PC-3 (cell line): Measurements from ENCODE around the gene VPS37D. TPM values are rescaled to one million over a fixed set of nuclear protein-coding genes. Genes with fewer than 3 reads are reported as not detected.
"Not testable (repeated sequence)": the region's sequence is repeated elsewhere in the genome, so short reads cannot be mapped to it uniquely, and the experiment has no call there.

ENCODE experiments used
- ATAC-seq: fragments of 200-7000 bp; cut with Tn5 transposase; 2 replicates; pipeline ENCODE4 v1.9.1; 2020; ENCODE audit warnings: mild to moderate bottlenecking, moderate library complexity
- BruUV-seq: library from RNA; stranded (reverse); fragments of 400-500 nt; replicated peaks from 2 replicates; lab custom pipeline; 2021; lab: Mats Ljungman, UMichigan
- CTCF ChIA-PET: fragments of 300-600 bp; sonication (Branson Sonifier 250); formaldehyde crosslinking; loops from one replicate; lab custom pipeline; 2022; ENCODE audit warnings: antibody characterized with exemption; lab: Charles Lee
- POLR2A ChIA-PET: fragments of 300-600 bp; sonication (Branson Sonifier 250); formaldehyde crosslinking; loops from one replicate; lab custom pipeline; 2022; ENCODE audit warnings: antibody characterized with exemption; ENCODE audit not compliant: unreplicated experiment; lab: Charles Lee
- DNase-seq: peaks from one replicate; pipeline ENCODE4 v3.0.0-alpha.2; 2015
- H2AFZ ChIP-seq: fragments of 300-600 bp; sonication (generic); 2 replicates; pipeline ENCODE4 v1.6.0; 2016; ENCODE audit warnings: antibody characterized with exemption, low read length
- H3F3A ChIP-seq: fragments of 300-600 bp; sonication (generic); one replicate; pipeline ENCODE4 v1.6.0; 2017; ENCODE audit warnings: antibody characterized with exemption, low read length, control low read depth, mild to moderate bottlenecking; ENCODE audit not compliant: unreplicated experiment
- H3K27ac ChIP-seq: fragments of 300-600 bp; sonication (generic); 2 replicates; pipeline ENCODE4 v1.5.1; 2016; ENCODE audit warnings: mild to moderate bottlenecking, low read length
- H3K27me3 ChIP-seq: fragments of 300-600 bp; sonication (generic); 2 replicates; pipeline ENCODE4 v1.6.1; 2016; ENCODE audit warnings: low read length, mixed read lengths
- H3K36me3 ChIP-seq: fragments of 300-600 bp; sonication (generic); 2 replicates; pipeline ENCODE4 v1.6.1; 2016; ENCODE audit warnings: low read depth, mixed run types, low read length, mixed read lengths
- H3K4me1 ChIP-seq: fragments of 300-600 bp; sonication (generic); 2 replicates; pipeline ENCODE4 v1.5.1; 2016; ENCODE audit warnings: low read length; ENCODE audit not compliant: insufficient read depth
- H3K4me2 ChIP-seq: fragments of 300-600 bp; sonication (generic); 2 replicates; pipeline ENCODE4 v1.6.0; 2016; ENCODE audit warnings: low read length
- H3K4me3 ChIP-seq: fragments of 300-600 bp; sonication (generic); 2 replicates; pipeline ENCODE4 v1.5.1; 2016; ENCODE audit warnings: mild to moderate bottlenecking, low read length, mixed read lengths
- H3K79me2 ChIP-seq: fragments of 300-600 bp; sonication (generic); 2 replicates; pipeline ENCODE4 v1.6.1; 2017; ENCODE audit warnings: low read length, mixed read lengths
- H3K9ac ChIP-seq: fragments of 300-600 bp; sonication (generic); 2 replicates; pipeline ENCODE4 v1.6.0; 2016; ENCODE audit warnings: mild to moderate bottlenecking, low read length
- H3K9me2 ChIP-seq: fragments of 300-600 bp; sonication (generic); replicated peaks from 2 replicates; pipeline ENCODE4 v1.6.1; 2016; ENCODE audit warnings: mixed run types, low read length, mixed read lengths
- H3K9me3 ChIP-seq: fragments of 300-600 bp; sonication (generic); 2 replicates; pipeline ENCODE4 v1.6.1; 2016; ENCODE audit warnings: low read length, mixed read lengths
- H4K20me1 ChIP-seq: fragments of 300-600 bp; sonication (generic); 2 replicates; pipeline ENCODE4 v1.6.1; 2016; ENCODE audit warnings: low read length, mixed read lengths
- EZH2 ChIP-seq: fragments of 300-600 bp; sonication (generic); IDR thresholded peaks from one replicate; pipeline ENCODE4 v1.6.1; 2017; ENCODE audit warnings: antibody characterized with exemption, mild to moderate bottlenecking, low read length; ENCODE audit not compliant: unreplicated experiment
- EZH2phosphoT487 ChIP-seq: fragments of 300-600 bp; sonication (generic); IDR thresholded peaks from 2 replicates; pipeline ENCODE4 v1.6.1; 2018; ENCODE audit warnings: mild to moderate bottlenecking, antibody characterized with exemption, low read length, borderline replicate concordance
- intact Hi-C: fragments of 100-400 bp; cut with micrococcal nuclease; formaldehyde crosslinking; loops from 2 replicates; pipeline ENCODE4 v1.9.0; 2023
- total RNA-seq: library from RNA; depleted of rRNA; stranded (reverse); fragments of >200 nt; gene quantifications from 2 replicates; pipeline ENCODE4 v1.2.3, GENCODE V29; 2014
- TF ChIP-seq, protein P1 (sequence below): fragments of 300-600 bp; sonication (generic); conservative IDR thresholded peaks from 2 replicates; pipeline ENCODE4 v1.5.1; 2017; ENCODE audit warnings: antibody characterized with exemption, low read depth, mild to moderate bottlenecking, low read length

Gene VPS37D
- total RNA-seq, 1 experiment from 2014 or later = 6.3 TPM

DNA sequence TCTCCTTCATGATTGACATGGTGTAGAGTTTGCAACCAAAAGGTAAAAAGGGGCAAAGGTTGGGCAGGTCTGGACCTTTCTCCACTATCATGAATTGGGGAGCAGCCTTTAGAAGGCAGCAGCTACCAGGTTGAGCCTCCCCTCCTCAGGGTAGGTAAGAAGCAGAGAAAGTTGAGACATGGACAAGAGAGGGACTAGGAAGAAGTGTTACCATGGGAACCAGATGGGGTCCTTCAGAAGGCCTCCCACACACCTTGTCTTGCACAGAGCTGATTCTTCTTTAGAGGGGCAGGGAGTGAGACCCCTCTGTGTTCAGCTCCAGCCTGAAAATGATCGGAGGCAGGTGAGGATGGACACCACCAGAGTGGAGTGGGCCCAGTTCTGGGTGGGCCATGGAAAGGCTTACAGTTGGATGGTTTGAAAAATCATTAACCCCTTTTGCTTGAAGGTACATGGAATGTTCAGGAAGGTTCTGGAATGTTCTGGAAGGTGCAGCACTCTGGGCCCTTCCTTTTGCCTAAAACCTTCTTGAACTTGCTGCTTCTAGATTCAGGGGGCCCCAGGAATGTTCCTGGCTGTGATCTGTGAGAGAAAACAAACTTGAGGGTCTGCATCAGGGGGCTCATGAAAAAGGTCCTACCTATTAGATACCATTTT is 7.0 kb downstream of the VPS37D start:
- ChIA-PET CTCF (no interaction called here), POLR2A (no interaction called here)
- Histone ChIP-seq H3K27ac (no peak overlapping the region), H3F3A (no peaks in the 10 kb centered on the region), H3K79me2 (peaks cover 13% of the 10 kb centered on the region), H3K27me3 (no peaks in the 10 kb centered on the region), H3K9ac (no peak overlapping the region), H2AFZ (no peak overlapping the region), H3K36me3 (peaks cover 4% of the 10 kb centered on the region; the same call in 1 of the 2 replicates), H3K4me3 (no peak overlapping the region), H3K4me1 (0 out of 2 replicates have a peak, but pooled peaks cover 2% of the 10 kb centered on the region), H3K9me3 (no peaks in the 10 kb centered on the region), H3K9me2 (no peaks in the 10 kb centered on the region), H4K20me1 (no peaks in the 10 kb centered on the region), H3K4me2 (no peak overlapping the region)
- TF ChIP-seq EZH2 (no peak), EZH2phosphoT487 (no peak)
- no TSS peak for BruUV-seq
- ATAC-seq (no peak), DNase-seq (no peak)
- intact Hi-C loops = no loop called here

DNA sequence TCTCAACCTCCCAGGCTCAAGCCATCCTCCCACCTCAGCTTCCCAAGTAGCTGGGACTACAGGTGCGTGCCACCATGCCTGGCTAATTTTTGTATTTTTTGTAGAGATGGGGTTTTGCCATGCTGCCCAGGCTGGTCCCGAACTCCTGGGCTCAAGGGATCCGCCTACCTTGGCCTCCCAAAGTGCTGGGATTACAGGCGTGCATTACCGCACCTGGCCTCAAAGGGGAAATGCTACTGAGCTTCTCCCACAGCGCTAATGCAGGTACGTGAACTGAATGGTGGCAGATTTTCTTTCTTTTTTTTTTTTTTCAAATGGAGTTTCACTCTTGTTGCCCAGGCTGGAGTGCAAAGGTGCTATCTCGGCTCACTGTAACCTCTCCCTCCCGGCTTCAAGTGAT is 8.4 kb downstream of the VPS37D start:
- BruUV-seq, H2AFZ ChIP-seq, H3K27ac ChIP-seq, DNase-seq, H3K36me3 ChIP-seq, H3K9ac ChIP-seq, H3K9me3 ChIP-seq, intact Hi-C loops, H3K4me3 ChIP-seq, H3K27me3 ChIP-seq, H3K4me2 ChIP-seq, ATAC-seq, H3F3A ChIP-seq, H4K20me1 ChIP-seq, H3K9me2 ChIP-seq: not testable (repeated sequence)
- ChIA-PET CTCF (interaction anchor here (0.6 to 0.7 kb wide), 2 partner anchors 8 to 58 kb away, joined by 6 to 7 read pairs; no protein-coding TSS in a partner anchor), POLR2A (interaction anchor here (0.6 kb wide), 2 partner anchors 46 to 407 kb away, joined by 3 to 8 read pairs; no protein-coding TSS in a partner anchor)
- Histone ChIP-seq H3K4me1 (peaks cover 13% of the 10 kb centered on the region), H3K79me2 (peaks cover 28% of the 10 kb centered on the region)

DNA sequence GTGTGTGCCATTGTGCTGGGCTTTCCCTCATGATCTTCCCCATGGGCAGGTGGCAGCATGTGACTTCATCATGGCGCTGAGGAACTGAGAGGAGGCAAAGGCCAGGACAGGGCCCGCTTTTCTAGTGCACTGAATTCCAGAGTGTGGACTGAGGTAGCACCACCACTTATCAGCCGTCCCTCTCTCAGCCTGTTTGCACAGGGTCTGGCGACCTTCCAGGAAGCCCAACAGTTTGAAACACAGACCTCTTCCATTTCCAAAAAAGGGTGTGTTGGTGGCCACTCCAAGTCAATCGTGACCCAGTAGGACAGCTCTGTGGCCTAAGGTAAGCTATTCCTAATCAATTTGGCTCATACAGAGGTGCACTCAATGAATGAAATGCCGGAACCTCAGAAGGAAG is 11.2 kb downstream of the VPS37D start:
- peaks cover 55% of the 10 kb centered on the region for H3K79me2 ChIP-seq
- no peak overlapping the region for H3K27ac ChIP-seq
- H3K4me1 ChIP-seq = peaks cover 19% of the 10 kb centered on the region
- H3K4me2 ChIP-seq = no peak overlapping the region
- no peak overlapping the region for H3K4me3 ChIP-seq
- CTCF ChIA-PET = no interaction called here
- TF ChIP-seq, protein P1, sequence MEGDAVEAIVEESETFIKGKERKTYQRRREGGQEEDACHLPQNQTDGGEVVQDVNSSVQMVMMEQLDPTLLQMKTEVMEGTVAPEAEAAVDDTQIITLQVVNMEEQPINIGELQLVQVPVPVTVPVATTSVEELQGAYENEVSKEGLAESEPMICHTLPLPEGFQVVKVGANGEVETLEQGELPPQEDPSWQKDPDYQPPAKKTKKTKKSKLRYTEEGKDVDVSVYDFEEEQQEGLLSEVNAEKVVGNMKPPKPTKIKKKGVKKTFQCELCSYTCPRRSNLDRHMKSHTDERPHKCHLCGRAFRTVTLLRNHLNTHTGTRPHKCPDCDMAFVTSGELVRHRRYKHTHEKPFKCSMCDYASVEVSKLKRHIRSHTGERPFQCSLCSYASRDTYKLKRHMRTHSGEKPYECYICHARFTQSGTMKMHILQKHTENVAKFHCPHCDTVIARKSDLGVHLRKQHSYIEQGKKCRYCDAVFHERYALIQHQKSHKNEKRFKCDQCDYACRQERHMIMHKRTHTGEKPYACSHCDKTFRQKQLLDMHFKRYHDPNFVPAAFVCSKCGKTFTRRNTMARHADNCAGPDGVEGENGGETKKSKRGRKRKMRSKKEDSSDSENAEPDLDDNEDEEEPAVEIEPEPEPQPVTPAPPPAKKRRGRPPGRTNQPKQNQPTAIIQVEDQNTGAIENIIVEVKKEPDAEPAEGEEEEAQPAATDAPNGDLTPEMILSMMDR = no peak
- no peak for TF ChIP-seq EZH2phosphoT487
- no peak for TF ChIP-seq EZH2
- DNase-seq (no peak), ATAC-seq (no peak)
- H3K9me2 ChIP-seq = no peaks in the 10 kb centered on the region
- H3K9me3 ChIP-seq = no peaks in the 10 kb centered on the region
- intact Hi-C loops = no loop called here
- POLR2A ChIA-PET = no interaction called here
- H2AFZ ChIP-seq = no peak overlapping the region
- no peaks in the 10 kb centered on the region for H3K27me3 ChIP-seq
- BruUV-seq = no TSS peak
- H3K9ac ChIP-seq = no peak overlapping the region
- H3K36me3 ChIP-seq = 0 out of 2 replicates have a peak, but pooled peaks cover 4% of the 10 kb centered on the region
- H3F3A ChIP-seq = no peaks in the 10 kb centered on the region
- peaks cover 14% of the 10 kb centered on the region for H4K20me1 ChIP-seq
